SK-N-SH (cell line): ENCODE results near the gene NRTN. TPM values are rescaled to one million over a fixed set of nuclear protein-coding genes. Genes with fewer than 3 reads are reported as not detected.

Source experiments
- CTCF ChIA-PET: fragments of 300-600, 350-600 bp; formaldehyde crosslinking; extraction: SDS; loops from one replicate; lab custom pipeline; 2021; lab: Yijun Ruan, JAX
- POLR2A ChIA-PET: fragments of 350-600 bp; sonication (Branson Sonifier 250); formaldehyde crosslinking; extraction: SDS; loops from one replicate; lab custom pipeline; 2020; ENCODE audit warnings: antibody characterized with exemption, inconsistent platforms; lab: Yijun Ruan, JAX
- DNase-seq: peaks from one replicate; pipeline ENCODE4 v3.0.0; 2012
- H2AFZ ChIP-seq: fragments of 200-600 bp; sonication (generic); 2 replicates; pipeline ENCODE4 v1.8.1; 2016; ENCODE audit warnings: antibody characterized with exemption, mild to moderate bottlenecking, low read depth
- H3F3A ChIP-seq: fragments of 200-600 bp; sonication (generic); replicated peaks from 2 replicates; pipeline ENCODE3; 2016; ENCODE audit warnings: antibody characterized with exemption, mild to moderate bottlenecking; ENCODE audit not compliant: insufficient read depth
- H3K27ac ChIP-seq, 2 experiments: fragments of 200-500 bp in 1 of 2; fragments of 200-600 bp in 1 of 2; sonication (Bioruptor generic) in 1 of 2; sonication (generic), shearing (Covaris generic) in 1 of 2; 2 replicates each; pipeline versions ENCODE4 v1.5.1 to v1.6.1; 2014 to 2016; ENCODE audit warnings: low read depth in 2 of 2, inconsistent platforms in 1 of 2, low read length in 1 of 2, mild to moderate bottlenecking in 1 of 2, mixed read lengths in 1 of 2
- H3K27me3 ChIP-seq: fragments of 200-600 bp; sonication (generic), shearing (Covaris generic); 2 replicates; pipeline ENCODE4 v1.6.1; 2016; ENCODE audit warnings: mixed run types; ENCODE audit not compliant: insufficient read depth
- H3K36me3 ChIP-seq, 2 experiments: fragments of 200-500 bp in 1 of 2; fragments of 200-600 bp in 1 of 2; sonication (Bioruptor generic) in 1 of 2; sonication (generic) in 1 of 2; replicated peaks in 1 of 2; 2 replicates each; pipeline versions ENCODE3 to v1.5.1; 2014 to 2016; ENCODE audit warnings: low read length in 1 of 2, mild to moderate bottlenecking in 1 of 2; ENCODE audit not compliant: insufficient read depth in 2 of 2, control insufficient read depth in 1 of 2
- H3K4me1 ChIP-seq, 2 experiments: fragments of 200-500 bp in 1 of 2; fragments of 200-600 bp in 1 of 2; sonication (Bioruptor generic) in 1 of 2; sonication (generic), shearing (Covaris generic) in 1 of 2; 2 replicates each; pipeline versions ENCODE4 v1.5.1 to v1.6.1; 2014 to 2016; ENCODE audit warnings: low read depth in 1 of 2, low read length in 1 of 2, mixed run types in 1 of 2; ENCODE audit not compliant: insufficient read depth in 2 of 2, control insufficient read depth in 1 of 2
- H3K4me2 ChIP-seq: fragments of 200-600 bp; sonication (generic), shearing (Covaris generic); 2 replicates; pipeline ENCODE4 v1.6.1; 2017; ENCODE audit warnings: mixed run types
- H3K4me3 ChIP-seq, 2 experiments: fragments of 200-500 bp in 1 of 2; fragments of 200-600 bp in 1 of 2; sonication (Bioruptor generic) in 1 of 2; sonication (generic), shearing (Covaris generic) in 1 of 2; 2 replicates each; pipeline versions ENCODE4 v1.5.1 to v1.8.1; 2014 to 2016; ENCODE audit warnings: low read depth in 2 of 2, inconsistent platforms in 1 of 2, low read length in 1 of 2, mild to moderate bottlenecking in 1 of 2, mixed read lengths in 1 of 2, moderate library complexity in 1 of 2
- H3K79me2 ChIP-seq: fragments of 200-600 bp; sonication (generic); 2 replicates; pipeline ENCODE4 v1.8.1; 2017; ENCODE audit warnings: mild to moderate bottlenecking; ENCODE audit not compliant: insufficient read depth
- H3K9ac ChIP-seq: fragments of 200-600 bp; sonication (generic); 2 replicates; pipeline ENCODE4 v1.6.1; 2017; ENCODE audit warnings: mixed run types
- H3K9me2 ChIP-seq: fragments of 200-600 bp; sonication (generic); 2 replicates; pipeline ENCODE4 v1.6.1; 2017; ENCODE audit warnings: mixed run types
- H3K9me3 ChIP-seq: fragments of 200-600 bp; sonication (generic); 2 replicates; pipeline ENCODE4 v1.6.1; 2017; ENCODE audit warnings: mixed run types, mild to moderate bottlenecking, moderate library complexity
- H4K20me1 ChIP-seq: fragments of 200-600 bp; sonication (generic); 2 replicates; pipeline ENCODE4 v1.6.1; 2017; ENCODE audit warnings: mild to moderate bottlenecking, mixed run types; ENCODE audit not compliant: insufficient read depth
- CHD2 ChIP-seq: fragments of 150-350 bp; IDR thresholded peaks from 2 replicates; pipeline ENCODE4 v1.6.1; 2018; ENCODE audit warnings: low read length; ENCODE audit not compliant: partially characterized antibody
- EZH2phosphoT487 ChIP-seq: fragments of 200-600 bp; sonication (generic); IDR thresholded peaks from 2 replicates; pipeline ENCODE4 v1.6.1; 2017; ENCODE audit warnings: low read depth, mixed run types, mild to moderate bottlenecking, antibody characterized with exemption, moderate library complexity, borderline replicate concordance
- FOSL2 ChIP-seq: IDR thresholded peaks from 2 replicates; pipeline ENCODE4 v1.4.0; 2012; ENCODE audit warnings: low read depth, mild to moderate bottlenecking, moderate library complexity, borderline replicate concordance
- FOXM1 ChIP-seq: IDR thresholded peaks from 2 replicates; pipeline ENCODE4 v1.4.0; 2012; ENCODE audit warnings: low read depth, mild to moderate bottlenecking
- GABPA ChIP-seq: IDR thresholded peaks from 2 replicates; pipeline ENCODE4 v1.4.0; 2012; ENCODE audit warnings: low read depth, mild to moderate bottlenecking
- GATA2 ChIP-seq: sonication (generic); formaldehyde crosslinking; IDR thresholded peaks from 2 replicates; pipeline ENCODE4 v1.5.0; 2020; ENCODE audit warnings: mild to moderate bottlenecking, missing genetic modification reagents
- JUND ChIP-seq: IDR thresholded peaks from 2 replicates; pipeline ENCODE4 v1.4.0; 2012
- MXI1 ChIP-seq: IDR thresholded peaks from 2 replicates; pipeline ENCODE4 v1.6.1; 2012; ENCODE audit warnings: mild to moderate bottlenecking, low read depth, low read length, improper control_type of control experiment
- NRF1 ChIP-seq: IDR thresholded peaks from 2 replicates; pipeline ENCODE4 v1.6.1; 2012; ENCODE audit warnings: low read depth, mild to moderate bottlenecking, low read length
- RCOR1 ChIP-seq: fragments of 150-350 bp; IDR thresholded peaks from 2 replicates; pipeline ENCODE4 v1.6.1; 2017; ENCODE audit warnings: antibody characterized with exemption, low read length
- TEAD4 ChIP-seq: IDR thresholded peaks from 2 replicates; pipeline ENCODE4 v1.4.0; 2012; ENCODE audit warnings: mild to moderate bottlenecking, borderline replicate concordance; ENCODE audit not compliant: insufficient read depth
- YY1 ChIP-seq: IDR thresholded peaks from 2 replicates; pipeline ENCODE4 v1.4.0; 2012; ENCODE audit warnings: low read depth, mild to moderate bottlenecking
- WGBS: methylation state at CpG from one replicate; pipeline ENCODE4 v1.1.6; 2017; ENCODE audit warnings: low lambda C conversion rate; 5-methylcytosine and 5-hydroxymethylcytosine counted together
- polyA plus RNA-seq, 3 experiments: library from polyadenylated mRNA; depleted of rRNA; stranded (reverse); fragments of >200 nt; gene quantifications; 2 replicates each; pipeline ENCODE4 v1.2.3, GENCODE V29; 2012
- TF ChIP-seq, protein P1 (sequence below): IDR thresholded peaks from 2 replicates; pipeline ENCODE4 v1.6.1; 2012; ENCODE audit warnings: mild to moderate bottlenecking, low read depth, low read length, moderate library complexity
- TF ChIP-seq, protein P2 (sequence below): IDR thresholded peaks from 2 replicates; pipeline ENCODE4 v1.4.0; 2012; ENCODE audit warnings: low read depth
- TF ChIP-seq, protein P3 (sequence below): fragments of 150-350 bp; IDR thresholded peaks from 2 replicates; pipeline ENCODE4 v1.6.1; 2016; ENCODE audit warnings: mild to moderate bottlenecking, low read depth, low read length
- TF ChIP-seq, protein P4 (sequence below): IDR thresholded peaks from 2 replicates; pipeline ENCODE4; 2012
- TF ChIP-seq, protein P5 (sequence below): fragments of 150-350 bp; IDR thresholded peaks from 2 replicates; pipeline ENCODE4 v1.6.1; 2017; ENCODE audit warnings: antibody characterized with exemption, low read length, low read depth, borderline replicate concordance
- TF ChIP-seq, protein P6 (sequence below): IDR thresholded peaks from 2 replicates; pipeline ENCODE4 v1.4.0; 2012; ENCODE audit warnings: low read depth, borderline replicate concordance

Gene NRTN
- polyA plus RNA-seq, 1 of the 3 experiments (the other 2 are of a cell fraction): 0.99 TPM

DNA sequence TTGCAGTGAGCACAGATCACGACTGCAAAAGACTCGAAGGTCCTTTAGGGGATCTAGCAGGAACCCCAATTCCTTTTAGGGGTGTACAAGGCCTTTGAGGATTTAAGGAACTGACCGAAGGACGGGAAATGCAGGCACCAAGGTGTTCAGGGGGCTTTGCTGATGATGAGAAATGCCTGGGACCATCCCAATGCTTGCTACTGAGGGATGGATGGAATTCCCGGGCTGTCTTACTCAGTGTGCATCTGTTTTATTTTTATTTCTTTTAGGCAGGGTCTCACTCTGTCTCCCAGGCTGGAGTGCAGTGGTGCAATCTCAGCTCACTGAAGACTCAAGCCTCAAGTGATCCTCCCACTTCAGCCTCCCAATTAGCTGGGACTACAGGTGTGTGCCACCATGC is 31.6 kb upstream of the NRTN start:
- ChIA-PET CTCF (interaction anchor here (1.0 to 3.0 kb wide), 8 partner anchors 15 to 249 kb away, joined by 3 to 19 read pairs (median 4); no protein-coding TSS in a partner anchor), POLR2A (no interaction called here)
- WGBS: 82% methylated on average over 5 of the region's 5 CpGs
- H3K9me3 ChIP-seq: no peaks in the 10 kb centered on the region
- H3K4me2 ChIP-seq: no peak overlapping the region; the same call in 1 of the 2 replicates
- H3K9ac ChIP-seq: no peak overlapping the region
- DNase-seq: no peak
- no peak overlapping the region for H3K27ac ChIP-seq
- no peaks in the 10 kb centered on the region for H4K20me1 ChIP-seq
- no peak overlapping the region for H3K4me3 ChIP-seq
- peak overlapping the region; percentile 70; the same call in 1 of the 2 replicates for H2AFZ ChIP-seq
- H3K79me2 ChIP-seq: no peaks in the 10 kb centered on the region
- no peaks in the 10 kb centered on the region for H3K36me3 ChIP-seq
- H3K9me2 ChIP-seq: no peaks in the 10 kb centered on the region
- TF ChIP-seq CHD2 (no peak), YY1 (no peak), MXI1 (no peak), NRF1 (no peak), JUND (no peak), EZH2phosphoT487 (no peak), TEAD4 (no peak), RCOR1 (no peak), FOSL2 (no peak), GABPA (no peak), FOXM1 (no peak), GATA2 (no peak)
- TF ChIP-seq, protein P1, sequence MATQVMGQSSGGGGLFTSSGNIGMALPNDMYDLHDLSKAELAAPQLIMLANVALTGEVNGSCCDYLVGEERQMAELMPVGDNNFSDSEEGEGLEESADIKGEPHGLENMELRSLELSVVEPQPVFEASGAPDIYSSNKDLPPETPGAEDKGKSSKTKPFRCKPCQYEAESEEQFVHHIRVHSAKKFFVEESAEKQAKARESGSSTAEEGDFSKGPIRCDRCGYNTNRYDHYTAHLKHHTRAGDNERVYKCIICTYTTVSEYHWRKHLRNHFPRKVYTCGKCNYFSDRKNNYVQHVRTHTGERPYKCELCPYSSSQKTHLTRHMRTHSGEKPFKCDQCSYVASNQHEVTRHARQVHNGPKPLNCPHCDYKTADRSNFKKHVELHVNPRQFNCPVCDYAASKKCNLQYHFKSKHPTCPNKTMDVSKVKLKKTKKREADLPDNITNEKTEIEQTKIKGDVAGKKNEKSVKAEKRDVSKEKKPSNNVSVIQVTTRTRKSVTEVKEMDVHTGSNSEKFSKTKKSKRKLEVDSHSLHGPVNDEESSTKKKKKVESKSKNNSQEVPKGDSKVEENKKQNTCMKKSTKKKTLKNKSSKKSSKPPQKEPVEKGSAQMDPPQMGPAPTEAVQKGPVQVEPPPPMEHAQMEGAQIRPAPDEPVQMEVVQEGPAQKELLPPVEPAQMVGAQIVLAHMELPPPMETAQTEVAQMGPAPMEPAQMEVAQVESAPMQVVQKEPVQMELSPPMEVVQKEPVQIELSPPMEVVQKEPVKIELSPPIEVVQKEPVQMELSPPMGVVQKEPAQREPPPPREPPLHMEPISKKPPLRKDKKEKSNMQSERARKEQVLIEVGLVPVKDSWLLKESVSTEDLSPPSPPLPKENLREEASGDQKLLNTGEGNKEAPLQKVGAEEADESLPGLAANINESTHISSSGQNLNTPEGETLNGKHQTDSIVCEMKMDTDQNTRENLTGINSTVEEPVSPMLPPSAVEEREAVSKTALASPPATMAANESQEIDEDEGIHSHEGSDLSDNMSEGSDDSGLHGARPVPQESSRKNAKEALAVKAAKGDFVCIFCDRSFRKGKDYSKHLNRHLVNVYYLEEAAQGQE: no peak
- TF ChIP-seq, protein P2, sequence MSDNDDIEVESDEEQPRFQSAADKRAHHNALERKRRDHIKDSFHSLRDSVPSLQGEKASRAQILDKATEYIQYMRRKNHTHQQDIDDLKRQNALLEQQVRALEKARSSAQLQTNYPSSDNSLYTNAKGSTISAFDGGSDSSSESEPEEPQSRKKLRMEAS: no peak
- TF ChIP-seq, protein P3, sequence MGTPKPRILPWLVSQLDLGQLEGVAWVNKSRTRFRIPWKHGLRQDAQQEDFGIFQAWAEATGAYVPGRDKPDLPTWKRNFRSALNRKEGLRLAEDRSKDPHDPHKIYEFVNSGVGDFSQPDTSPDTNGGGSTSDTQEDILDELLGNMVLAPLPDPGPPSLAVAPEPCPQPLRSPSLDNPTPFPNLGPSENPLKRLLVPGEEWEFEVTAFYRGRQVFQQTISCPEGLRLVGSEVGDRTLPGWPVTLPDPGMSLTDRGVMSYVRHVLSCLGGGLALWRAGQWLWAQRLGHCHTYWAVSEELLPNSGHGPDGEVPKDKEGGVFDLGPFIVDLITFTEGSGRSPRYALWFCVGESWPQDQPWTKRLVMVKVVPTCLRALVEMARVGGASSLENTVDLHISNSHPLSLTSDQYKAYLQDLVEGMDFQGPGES: no peak
- TF ChIP-seq, protein P4, sequence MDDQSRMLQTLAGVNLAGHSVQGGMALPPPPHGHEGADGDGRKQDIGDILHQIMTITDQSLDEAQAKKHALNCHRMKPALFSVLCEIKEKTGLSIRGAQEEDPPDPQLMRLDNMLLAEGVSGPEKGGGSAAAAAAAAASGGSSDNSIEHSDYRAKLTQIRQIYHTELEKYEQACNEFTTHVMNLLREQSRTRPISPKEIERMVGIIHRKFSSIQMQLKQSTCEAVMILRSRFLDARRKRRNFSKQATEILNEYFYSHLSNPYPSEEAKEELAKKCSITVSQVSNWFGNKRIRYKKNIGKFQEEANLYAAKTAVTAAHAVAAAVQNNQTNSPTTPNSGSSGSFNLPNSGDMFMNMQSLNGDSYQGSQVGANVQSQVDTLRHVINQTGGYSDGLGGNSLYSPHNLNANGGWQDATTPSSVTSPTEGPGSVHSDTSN: no peak
- TF ChIP-seq, protein P5, sequence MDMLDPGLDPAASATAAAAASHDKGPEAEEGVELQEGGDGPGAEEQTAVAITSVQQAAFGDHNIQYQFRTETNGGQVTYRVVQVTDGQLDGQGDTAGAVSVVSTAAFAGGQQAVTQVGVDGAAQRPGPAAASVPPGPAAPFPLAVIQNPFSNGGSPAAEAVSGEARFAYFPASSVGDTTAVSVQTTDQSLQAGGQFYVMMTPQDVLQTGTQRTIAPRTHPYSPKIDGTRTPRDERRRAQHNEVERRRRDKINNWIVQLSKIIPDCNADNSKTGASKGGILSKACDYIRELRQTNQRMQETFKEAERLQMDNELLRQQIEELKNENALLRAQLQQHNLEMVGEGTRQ: no peak
- TF ChIP-seq, protein P6, sequence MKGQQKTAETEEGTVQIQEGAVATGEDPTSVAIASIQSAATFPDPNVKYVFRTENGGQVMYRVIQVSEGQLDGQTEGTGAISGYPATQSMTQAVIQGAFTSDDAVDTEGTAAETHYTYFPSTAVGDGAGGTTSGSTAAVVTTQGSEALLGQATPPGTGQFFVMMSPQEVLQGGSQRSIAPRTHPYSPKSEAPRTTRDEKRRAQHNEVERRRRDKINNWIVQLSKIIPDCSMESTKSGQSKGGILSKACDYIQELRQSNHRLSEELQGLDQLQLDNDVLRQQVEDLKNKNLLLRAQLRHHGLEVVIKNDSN: no peak
- TF ChIP-seq, all 33 proteins: peak for 0
- H3F3A ChIP-seq: no peaks in the 10 kb centered on the region
- H3K27me3 ChIP-seq: no peaks in the 10 kb centered on the region
- no peaks in the 10 kb centered on the region; a peak in 1 of 4 replicates for H3K4me1 ChIP-seq
